ENCODE measurements around the gene GPC4.
A peak's percentile ranks its signal among the peaks of the same experiment; 100 is the strongest.

Gene GPC4

GRCh38 chrX:133415276-133416105 lies at the start of gene GPC4:
TSS of gene GPC4 (minus strand) at chrX:133415489. CDS start at chrX:133414965, 524 bp downstream.
- DNase-seq: peak; percentile 38

GRCh38 chrX:133461231-133461630 lies 45.9 kb upstream of the GPC4 start:
- peak; percentile 33 for DNase-seq

GRCh38 chrX:133454924-133455323 lies 39.6 kb upstream of the GPC4 start:
- DNase-seq: no peak

- no peak for DNase-seq
These were observed 39.2 kb upstream of the GPC4 start for GRCh38 chrX:133454491-133454914.

- DNase-seq: no peak
These were observed 33.3 kb upstream of the GPC4 start for GRCh38 chrX:133448512-133449076.

- peak; percentile 45 for DNase-seq
These were observed 29.9 kb upstream of the GPC4 start for GRCh38 chrX:133444952-133445831.

- no peak for DNase-seq
These were observed 28.9 kb upstream of the GPC4 start for GRCh38 chrX:133444196-133444595.

- DNase-seq: no peak
These were observed 25.5 kb upstream of the GPC4 start for GRCh38 chrX:133440797-133441163.

- no peak for DNase-seq
These were observed 24.9 kb upstream of the GPC4 start for GRCh38 chrX:133440081-133440796.

- no peak for DNase-seq
These were observed 22.5 kb upstream of the GPC4 start for GRCh38 chrX:133437766-133438165.

- DNase-seq: no peak
These were observed 22.1 kb upstream of the GPC4 start for GRCh38 chrX:133437356-133437755.

GRCh38 chrX:133435544-133436124 lies 20.3 kb upstream of the GPC4 start:
- DNase-seq: peak; percentile 2

GRCh38 chrX:133434197-133434820 lies 19.0 kb upstream of the GPC4 start:
- peak; percentile 69 for DNase-seq

GRCh38 chrX:133419911-133420310 lies 4.6 kb upstream of the GPC4 start:
- no peak for DNase-seq

GRCh38 chrX:133418588-133418987 lies 3.3 kb upstream of the GPC4 start:
- DNase-seq: no peak

- no peak for DNase-seq
These were observed 2.1 kb upstream of the GPC4 start for GRCh38 chrX:133417364-133417763.

GRCh38 chrX:133414406-133415275 lies 648 bp downstream of the GPC4 start:
- DNase-seq: peak; percentile 25

GRCh38 chrX:133413218-133413925 lies 1.9 kb downstream of the GPC4 start:
- no peak for DNase-seq

- DNase-seq: no peak
These were observed 2.6 kb downstream of the GPC4 start for GRCh38 chrX:133412665-133413064.

- no peak for DNase-seq
These were observed 3.0 kb downstream of the GPC4 start for GRCh38 chrX:133412246-133412645.

Data from OCI-M1 (cell line).